T-cell (primary cell): ENCODE data around the gene WNT3. TPM values are rescaled to one million over a fixed set of nuclear protein-coding genes. Genes with fewer than 3 reads are reported as not detected.

ENCODE experiments used
- ATAC-seq, 4 experiments: fragments of 200-7000 bp in 3 of 4; fragments of 150-1000 bp in 1 of 4; cut with Tn5 transposase; replicated peaks in 1 of 4; 1 replicate in 3 of 4; 2 replicates in 1 of 4; pipeline ENCODE4 v1.10.0; 2021; ENCODE audit warnings: moderate library complexity in 3 of 4, mild to moderate bottlenecking in 2 of 4, moderate number of reproducible peaks in 1 of 4
- CTCF ChIA-PET, 2 donors: fragments of 300-600 bp; sonication (Branson Sonifier 250); formaldehyde crosslinking; loops; one replicate each; lab custom pipeline; 2022; ENCODE audit warnings: antibody characterized with exemption in 2 of 2; lab: Charles Lee
- POLR2A ChIA-PET, 2 donors: fragments of 300-600 bp; sonication (Branson Sonifier 250); formaldehyde crosslinking; loops; one replicate each; lab custom pipeline; 2022; ENCODE audit warnings: antibody characterized with exemption in 2 of 2; lab: Charles Lee
- DNase-seq, 35 experiments: peaks; one replicate each; pipeline versions ENCODE4 v3.0.0 to v3.0.0-alpha.2; 2013 to 2023
- H3K27ac ChIP-seq: one replicate; pipeline ENCODE4 v1.5.1; 2013; ENCODE audit warnings: low read length
- H3K27me3 ChIP-seq, 2 experiments: replicated peaks in 1 of 2; 1 replicate in 1 of 2; 2 replicates in 1 of 2; pipeline versions ENCODE4 v1.6.1 to v1.7.0; 2013; ENCODE audit warnings: low read length in 1 of 2, mixed read lengths in 1 of 2; ENCODE audit not compliant: control insufficient read depth in 2 of 2, insufficient read depth in 2 of 2; ENCODE audit errors: extremely low read depth in 1 of 2
- H3K36me3 ChIP-seq, 2 donors: 1 replicate in 1 of 2; 2 replicates in 1 of 2; pipeline versions ENCODE4 v1.6.1 to v1.7.0; 2013; ENCODE audit warnings: low read length in 1 of 2; ENCODE audit not compliant: control insufficient read depth in 2 of 2, insufficient read depth in 1 of 2; ENCODE audit errors: extremely low read depth in 1 of 2
- H3K4me1 ChIP-seq, 2 experiments: 1 replicate in 1 of 2; 2 replicates in 1 of 2; pipeline versions ENCODE4 v1.6.1 to v1.7.0; 2013; ENCODE audit warnings: low read length in 2 of 2, mixed read lengths in 1 of 2; ENCODE audit not compliant: insufficient read depth in 2 of 2, control insufficient read depth in 1 of 2; ENCODE audit errors: extremely low read depth in 1 of 2
- H3K4me3 ChIP-seq, 2 donors: 1 replicate in 1 of 2; 2 replicates in 1 of 2; pipeline versions ENCODE4 v1.5.1 to v1.7.0; 2013; ENCODE audit warnings: mild to moderate bottlenecking in 2 of 2, low read length in 1 of 2, moderate library complexity in 1 of 2; ENCODE audit not compliant: control insufficient read depth in 1 of 2; ENCODE audit errors: extremely low read depth in 1 of 2
- H3K9me3 ChIP-seq: 2 replicates; pipeline ENCODE4 v1.7.0; 2013
- H3K27ac Mint-ChIP-seq, 2 donors: one replicate each; pipeline ENCODE4 v1.8.0; 2020 to 2021; ENCODE audit warnings: mild to moderate bottlenecking in 2 of 2, mixed read lengths in 2 of 2
- H3K27me3 Mint-ChIP-seq, 2 donors: one replicate each; pipeline ENCODE4 v1.8.0; 2021 to 2022; ENCODE audit warnings: mixed read lengths in 2 of 2
- H3K36me3 Mint-ChIP-seq: one replicate; pipeline ENCODE4 v1.8.0; 2021; ENCODE audit warnings: mixed read lengths
- H3K4me1 Mint-ChIP-seq, 3 donors: one replicate each; pipeline ENCODE4 v1.8.0; 2020 to 2022; ENCODE audit warnings: mixed read lengths in 3 of 3, mild to moderate bottlenecking in 1 of 3
- H3K4me3 Mint-ChIP-seq, 3 donors: one replicate each; pipeline ENCODE4 v1.8.0; 2020 to 2022; ENCODE audit warnings: mild to moderate bottlenecking in 3 of 3, mixed read lengths in 3 of 3, moderate library complexity in 3 of 3
- H3K9me3 Mint-ChIP-seq, 3 donors: one replicate each; pipeline ENCODE4 v1.8.0; 2020 to 2022; ENCODE audit warnings: mixed read lengths in 3 of 3
- WGBS: methylation state at CpG from one replicate; pipeline ENCODE4 v1.1.5; 2013; ENCODE audit warnings: missing lambda C conversion rate; ENCODE audit not compliant: insufficient coverage; 5-methylcytosine and 5-hydroxymethylcytosine counted together
- total RNA-seq, 35 experiments: library from RNA in 6 of 35; stranded (reverse) in 6 of 35; fragments of 120-200 nt in 1 of 35; gene quantifications; one replicate each; pipeline versions ENCODE4 v1.2.1 to v1.2.4 and lab custom pipeline; 2013 to 2026

WNT3 gene
- total RNA-seq, 5 donors from 2014 or later (not counting 1 experiment from before 2014, with no cell fraction given): 0.09 to 0.12 (median 0.10) TPM; not detected in 2

- POLR2A ChIA-PET: no interaction called here
- peaks cover 0 to 14% of the 10 kb centered on the region in 2 experiments for H3K4me1 ChIP-seq
- H3K27me3 ChIP-seq: peaks cover 23 to 79% of the 10 kb centered on the region in 2 experiments
- no peaks in the 10 kb centered on the region for H3K9me3 Mint-ChIP-seq
- peaks cover 5 to 21% (median 11%) of the 10 kb centered on the region in 3 donors for H3K4me1 Mint-ChIP-seq
- no peak overlapping the region for H3K27ac ChIP-seq
- no peaks in the 10 kb centered on the region for H3K36me3 Mint-ChIP-seq
- DNase-seq (no peak), ATAC-seq (no peak)
- H3K27me3 Mint-ChIP-seq: peaks cover 78 to 89% of the 10 kb centered on the region in 2 donors
- peak overlapping the region; percentile 41 to 56 (median 41) for H3K4me3 Mint-ChIP-seq
- CTCF ChIA-PET: no interaction called here
- H3K27ac Mint-ChIP-seq: no peak overlapping the region
- no peak overlapping the region for H3K4me3 ChIP-seq
- no peaks in the 10 kb centered on the region for H3K36me3 ChIP-seq
- H3K9me3 ChIP-seq: no peaks in the 10 kb centered on the region
- 50% methylated on average over 10 of the region's 13 CpGs for WGBS
Observed at GRCh38 chr17:46850688-46851028, 32.2 kb upstream of the WNT3 start.

GRCh38 chr17:46848534-46848933 is 30.0 kb upstream of the WNT3 start:
- Mint-ChIP-seq H3K4me1 (peaks cover 11 to 21% (median 12%) of the 10 kb centered on the region in 3 donors), H3K9me3 (peaks cover under 1 to 2% (median 1%) of the 10 kb centered on the region in 3 donors), H3K36me3 (no peaks in the 10 kb centered on the region), H3K27me3 (peaks cover 67 to 79% of the 10 kb centered on the region in 2 donors), H3K4me3 (no peak overlapping the region), H3K27ac (peak overlapping the region in 1 of 2 donors; percentile 60)
- no peak overlapping the region for H3K4me3 ChIP-seq
- no CpG with 5 or more reads among the region's 6 CpGs for WGBS
- ATAC-seq (no peak), DNase-seq (no peak)
- no peak overlapping the region for H3K27ac ChIP-seq
- H3K9me3 ChIP-seq: no peaks in the 10 kb centered on the region
- peaks cover 17 to 82% of the 10 kb centered on the region in 2 experiments for H3K27me3 ChIP-seq
- H3K36me3 ChIP-seq: no peaks in the 10 kb centered on the region
- CTCF ChIA-PET: no interaction called here
- peaks cover 0 to 14% of the 10 kb centered on the region in 2 experiments for H3K4me1 ChIP-seq
- POLR2A ChIA-PET: interaction anchor here in 1 of 2 donors (0.6 kb wide), 1 partner anchor 22 kb away, joined by 6 read pairs; no protein-coding TSS in a partner anchor

GRCh38 chr17:46847204-46848191 is 29.0 kb upstream of the WNT3 start:
- H3K27ac Mint-ChIP-seq: no peak overlapping the region
- POLR2A ChIA-PET: interaction anchor here in 1 of 2 donors (0.6 kb wide), 1 partner anchor 23 kb away, joined by 6 read pairs; no protein-coding TSS in a partner anchor
- DNase-seq: no peak
- peaks cover 5% of the 10 kb centered on the region for H3K36me3 Mint-ChIP-seq
- H3K27me3 Mint-ChIP-seq: peaks cover 67 to 76% of the 10 kb centered on the region in 2 donors
- Histone ChIP-seq H3K27me3 (peaks cover 11 to 75% of the 10 kb centered on the region in 2 experiments), H3K4me1 (peaks cover 0 to 14% of the 10 kb centered on the region in 2 experiments), H3K36me3 (no peaks in the 10 kb centered on the region), H3K27ac (no peak overlapping the region), H3K4me3 (no peak overlapping the region), H3K9me3 (no peaks in the 10 kb centered on the region)
- 55% methylated on average over 5 of the region's 8 CpGs for WGBS
- peaks cover 9 to 12% (median 12%) of the 10 kb centered on the region in 3 donors for H3K9me3 Mint-ChIP-seq
- no peak for ATAC-seq
- no peak overlapping the region for H3K4me3 Mint-ChIP-seq
- CTCF ChIA-PET: no interaction called here
- H3K4me1 Mint-ChIP-seq: peaks cover 11 to 16% (median 12%) of the 10 kb centered on the region in 3 donors

- H3K4me3 ChIP-seq: no peak overlapping the region
- no peaks in the 10 kb centered on the region for H3K36me3 ChIP-seq
- peaks cover 0 to 6% of the 10 kb centered on the region in 2 experiments for H3K4me1 ChIP-seq
- Mint-ChIP-seq H3K27ac (no peak overlapping the region), H3K4me3 (no peak overlapping the region), H3K27me3 (peaks cover 42 to 62% of the 10 kb centered on the region in 2 donors), H3K9me3 (peaks cover 9 to 12% (median 12%) of the 10 kb centered on the region in 3 donors), H3K36me3 (peaks cover 5% of the 10 kb centered on the region), H3K4me1 (peaks cover 3 to 8% (median 7%) of the 10 kb centered on the region in 3 donors)
- peaks cover 0 to 59% of the 10 kb centered on the region in 2 experiments for H3K27me3 ChIP-seq
- CTCF ChIA-PET: interaction anchor here in 1 of 2 donors (0.7 kb wide), 1 partner anchor 15 kb away, joined by 3 read pairs; no protein-coding TSS in a partner anchor
- no peak overlapping the region for H3K27ac ChIP-seq
- WGBS: no CpG with 5 or more reads among the region's 3 CpGs
- no peak for ATAC-seq
- POLR2A ChIA-PET: no interaction called here
- H3K9me3 ChIP-seq: no peaks in the 10 kb centered on the region
- no peak for DNase-seq
Observed at GRCh38 chr17:46842835-46843234, 24.3 kb upstream of the WNT3 start.

- Histone ChIP-seq H3K27me3 (peaks cover 0 to 55% of the 10 kb centered on the region in 2 experiments), H3K4me1 (peaks cover 0 to 6% of the 10 kb centered on the region in 2 experiments), H3K36me3 (no peaks in the 10 kb centered on the region), H3K9me3 (no peaks in the 10 kb centered on the region), H3K27ac (no peak overlapping the region), H3K4me3 (no peak overlapping the region)
- 34% methylated on average over 19 of the region's 43 CpGs for WGBS
- DNase-seq (peak in 6 of 35 experiments; percentile 11 to 48 (median 25)), ATAC-seq (peak in 1 of 4 experiments; percentile 52)
- Mint-ChIP-seq H3K4me1 (peaks cover 3 to 8% (median 7%) of the 10 kb centered on the region in 3 donors), H3K27me3 (peaks cover 32 to 57% of the 10 kb centered on the region in 2 donors), H3K4me3 (peak overlapping the region in 1 of 3 donors; percentile 13), H3K9me3 (peaks cover 9 to 12% (median 12%) of the 10 kb centered on the region in 3 donors), H3K36me3 (peaks cover 5% of the 10 kb centered on the region), H3K27ac (no peak overlapping the region)
- ChIA-PET CTCF (interaction anchor here (0.6 to 0.7 kb wide), 3 partner anchors 16 to 99 kb away, joined by 3 read pairs; no protein-coding TSS in a partner anchor), POLR2A (no interaction called here)
Observed at GRCh38 chr17:46841561-46842379, 23.3 kb upstream of the WNT3 start.
